NB4 (cell line): Measurements from ENCODE around the gene FMN1.

Experiments used
- CTCF ChIP-seq: IDR thresholded peaks from one replicate; pipeline ENCODE4 v1.5.1; 2012; ENCODE audit warnings: low read depth, low read length
- MAX ChIP-seq: IDR thresholded peaks from 2 replicates; pipeline ENCODE4 v1.6.1; 2011; ENCODE audit warnings: low read depth, low read length
- MYC ChIP-seq: IDR thresholded peaks from 2 replicates; pipeline ENCODE4 v1.6.1; 2011; ENCODE audit warnings: low read depth, low read length
- POLR2A ChIP-seq: IDR thresholded peaks from 2 replicates; pipeline ENCODE4 v1.6.1; 2011; ENCODE audit warnings: mild to moderate bottlenecking; ENCODE audit not compliant: insufficient read length; ENCODE audit errors: extremely low read depth

GRCh38 chr15:33071451-33071850 lies 123.1 kb downstream of the FMN1 start:
- TF ChIP-seq CTCF (no peak), POLR2A (no peak), MAX (no peak), MYC (no peak)
